Measurements from ENCODE around the gene BRINP1.

Gene BRINP1

GRCh38 chr9:119310741-119311140 lies 58.5 kb downstream of the BRINP1 start:
- DNase-seq (ENCODE audit: low spot score in 2 of 2), result no peak
- Mint-ChIP-seq H3K4me1 (no peaks in the 10 kb centered on the region), H3K36me3 (no peaks in the 10 kb centered on the region), H3K4me3 (no peak overlapping the region), H3K9me3 (peaks cover 3% of the 10 kb centered on the region), H3K27ac (no peak overlapping the region)
- ATAC-seq, result no peak

- Mint-ChIP-seq H3K9me3 (peaks cover 2% of the 10 kb centered on the region), H3K36me3 (no peaks in the 10 kb centered on the region), H3K4me1 (no peaks in the 10 kb centered on the region), H3K4me3 (no peak overlapping the region), H3K27ac (no peak overlapping the region)
- DNase-seq (ENCODE audit: low spot score in 2 of 2), result no peak
- ATAC-seq, result no peak
Observed at GRCh38 chr9:119307471-119307870, 61.8 kb downstream of the BRINP1 start.

- DNase-seq (ENCODE audit: low spot score in 2 of 2) (no peak), ATAC-seq (no peak)
- H3K36me3 Mint-ChIP-seq, result no peaks in the 10 kb centered on the region
- H3K9me3 Mint-ChIP-seq, result peaks cover 8% of the 10 kb centered on the region
- no peak overlapping the region for H3K27ac Mint-ChIP-seq
- no peak overlapping the region for H3K4me3 Mint-ChIP-seq
- H3K4me1 Mint-ChIP-seq, result no peaks in the 10 kb centered on the region
Observed at GRCh38 chr9:119304555-119304954, 64.7 kb downstream of the BRINP1 start.

GRCh38 chr9:119302988-119303698 lies 66.1 kb downstream of the BRINP1 start:
- no peaks in the 10 kb centered on the region for H3K36me3 Mint-ChIP-seq
- H3K4me3 Mint-ChIP-seq, result no peak overlapping the region
- ATAC-seq (no peak), DNase-seq (ENCODE audit: low spot score in 2 of 2) (no peak)
- H3K4me1 Mint-ChIP-seq, result no peaks in the 10 kb centered on the region
- H3K9me3 Mint-ChIP-seq, result peaks cover 12% of the 10 kb centered on the region
- no peak overlapping the region for H3K27ac Mint-ChIP-seq

GRCh38 chr9:119298076-119298853 lies 71.0 kb downstream of the BRINP1 start:
- Mint-ChIP-seq H3K4me1 (no peaks in the 10 kb centered on the region), H3K9me3 (peaks cover 9% of the 10 kb centered on the region), H3K27ac (no peak overlapping the region), H3K36me3 (no peaks in the 10 kb centered on the region), H3K4me3 (no peak overlapping the region)
- DNase-seq (ENCODE audit: low spot score in 2 of 2), result no peak
- ATAC-seq, result no peak

- Mint-ChIP-seq H3K4me3 (no peak overlapping the region), H3K9me3 (peaks cover 3% of the 10 kb centered on the region), H3K36me3 (no peaks in the 10 kb centered on the region), H3K27ac (no peak overlapping the region), H3K4me1 (no peaks in the 10 kb centered on the region)
- DNase-seq (ENCODE audit: low spot score in 2 of 2) (no peak), ATAC-seq (no peak)
Observed at GRCh38 chr9:119291554-119291953, 77.7 kb downstream of the BRINP1 start.

- H3K36me3 Mint-ChIP-seq, result no peaks in the 10 kb centered on the region
- DNase-seq (ENCODE audit: low spot score in 2 of 2), result no peak
- H3K4me1 Mint-ChIP-seq, result no peaks in the 10 kb centered on the region
- peaks cover 5% of the 10 kb centered on the region for H3K9me3 Mint-ChIP-seq
- no peak overlapping the region for H3K4me3 Mint-ChIP-seq
- no peak for ATAC-seq
- no peak overlapping the region for H3K27ac Mint-ChIP-seq
Observed at GRCh38 chr9:119289740-119290433, 79.3 kb downstream of the BRINP1 start.

- Mint-ChIP-seq H3K4me1 (no peaks in the 10 kb centered on the region), H3K4me3 (no peak overlapping the region), H3K27ac (no peak overlapping the region), H3K36me3 (no peaks in the 10 kb centered on the region), H3K9me3 (peaks cover 5% of the 10 kb centered on the region)
- ATAC-seq (no peak), DNase-seq (ENCODE audit: low spot score in 2 of 2) (no peak)
Observed at GRCh38 chr9:119284587-119285337, 84.5 kb downstream of the BRINP1 start.

GRCh38 chr9:119284118-119284517 lies 85.1 kb downstream of the BRINP1 start:
- DNase-seq (ENCODE audit: low spot score in 2 of 2), result no peak
- Mint-ChIP-seq H3K9me3 (peaks cover 4% of the 10 kb centered on the region), H3K4me3 (no peak overlapping the region), H3K36me3 (no peaks in the 10 kb centered on the region), H3K27ac (no peak overlapping the region), H3K4me1 (no peaks in the 10 kb centered on the region)
- no peak for ATAC-seq

- no peaks in the 10 kb centered on the region for H3K36me3 Mint-ChIP-seq
- no peak for ATAC-seq
- H3K4me3 Mint-ChIP-seq, result no peak overlapping the region
- DNase-seq (ENCODE audit: low spot score in 2 of 2), result no peak
- H3K9me3 Mint-ChIP-seq, result peaks cover 2% of the 10 kb centered on the region
- H3K27ac Mint-ChIP-seq, result no peak overlapping the region
- H3K4me1 Mint-ChIP-seq, result no peaks in the 10 kb centered on the region
Observed at GRCh38 chr9:119283078-119283794, 86.0 kb downstream of the BRINP1 start.

- Mint-ChIP-seq H3K36me3 (no peaks in the 10 kb centered on the region), H3K4me1 (no peaks in the 10 kb centered on the region), H3K9me3 (peaks cover 4% of the 10 kb centered on the region), H3K4me3 (no peak overlapping the region), H3K27ac (no peak overlapping the region)
- ATAC-seq (no peak), DNase-seq (ENCODE audit: low spot score in 2 of 2) (no peak)
Observed at GRCh38 chr9:119282476-119283077, 86.7 kb downstream of the BRINP1 start.

GRCh38 chr9:119280740-119281485 lies 88.3 kb downstream of the BRINP1 start:
- Mint-ChIP-seq H3K4me1 (no peaks in the 10 kb centered on the region), H3K4me3 (no peak overlapping the region), H3K27ac (no peak overlapping the region), H3K36me3 (no peaks in the 10 kb centered on the region), H3K9me3 (peaks cover 7% of the 10 kb centered on the region)
- ATAC-seq, result no peak
- DNase-seq (ENCODE audit: low spot score in 2 of 2), result no peak

- no peak overlapping the region for H3K27ac Mint-ChIP-seq
- peaks cover 7% of the 10 kb centered on the region for H3K9me3 Mint-ChIP-seq
- DNase-seq (ENCODE audit: low spot score in 2 of 2) (no peak), ATAC-seq (no peak)
- no peaks in the 10 kb centered on the region for H3K4me1 Mint-ChIP-seq
- no peak overlapping the region for H3K4me3 Mint-ChIP-seq
- no peaks in the 10 kb centered on the region for H3K36me3 Mint-ChIP-seq
Observed at GRCh38 chr9:119278171-119278570, 91.1 kb downstream of the BRINP1 start.
